Psoas muscle (tissue), 8 donors: ENCODE measurements around the gene UBL5. TPM values are rescaled to one million over a fixed set of nuclear protein-coding genes. Genes with fewer than 3 reads are reported as not detected.

Source experiments
- ATAC-seq, 4 donors: fragments of 200-7000 bp; cut with Tn5 transposase; one replicate each; pipeline ENCODE4 v1.9.1; 2020; ENCODE audit warnings: moderate library complexity in 3 of 4, mild to moderate bottlenecking in 2 of 4
- DNase-seq, 2 donors: peaks; one replicate each; pipeline ENCODE4 v3.0.0-alpha.2; 2020
- H3K27ac ChIP-seq: fragments of 200-600 bp; one replicate; pipeline ENCODE4 v1.8.0; 2022
- H3K27me3 ChIP-seq, 3 donors: fragments of 200-600 bp in 1 of 3; one replicate each; pipeline versions ENCODE4 v1.6.1 to v1.8.0; 2013 to 2022; ENCODE audit warnings: low read length in 2 of 3, mild to moderate bottlenecking in 2 of 3, moderate library complexity in 1 of 3; ENCODE audit not compliant: insufficient read depth in 3 of 3
- H3K36me3 ChIP-seq, 2 donors: fragments of 200-600 bp in 1 of 2; one replicate each; pipeline versions ENCODE4 v1.6.1 to v1.8.0; 2013 to 2022; ENCODE audit warnings: low read depth in 1 of 2, mild to moderate bottlenecking in 1 of 2, moderate library complexity in 1 of 2; ENCODE audit not compliant: insufficient read depth in 1 of 2
- H3K4me1 ChIP-seq: fragments of 200-600 bp; one replicate; pipeline ENCODE4 v1.8.0; 2022
- H3K4me3 ChIP-seq: fragments of 200-600 bp; one replicate; pipeline ENCODE4 v1.8.0; 2022; ENCODE audit warnings: mild to moderate bottlenecking
- H3K9me3 ChIP-seq: fragments of 200-600 bp; one replicate; pipeline ENCODE4 v1.8.0; 2022
- WGBS, 3 donors: extraction: QIAGEN DNeasy Blood & Tissue Kit; methylation state at CpG; one replicate each; pipeline versions ENCODE4 v1.1.6 to v1.1.7; 2013; 5-methylcytosine and 5-hydroxymethylcytosine counted together
- intact Hi-C, 2 donors: fragments of 100-400 bp; cut with DNase I; formaldehyde crosslinking; loops; one replicate each; pipeline versions ENCODE4 v1.11.0 to v1.14.2; 2022
- polyA plus RNA-seq, 3 donors: library from polyadenylated mRNA; stranded (reverse); fragments of 200-250 nt; gene quantifications; one replicate each; pipeline ENCODE4 v1.2.3, GENCODE V29; 2013
- total RNA-seq, 4 donors: library from RNA; stranded (reverse); fragmentation: NEBNext Ultra II Directional in 2 of 4; extraction: Animal tissue kit (Norgen Biotek cat#: 25700) in 2 of 4; gene quantifications; one replicate each; pipeline versions ENCODE4 v1.2.1 to v1.2.4, GENCODE V29; 2021 to 2023
- TF ChIP-seq, protein P1 (sequence below): fragments of 200-600 bp; IDR thresholded peaks from one replicate; pipeline ENCODE4 v1.8.0; 2022; ENCODE audit warnings: antibody characterized with exemption
- donor health status: healthy with polysubstance abuse.
- donor health status: DM: no; HTN: no; CAD: no; lungs with moderate emphysema.
- donor health status: Bipolar disorder and iron deficiency.
- donor health status: healthy.
- donor health status: DM: yes; HTN: yes; CAD: no.
- donor health status: DM: no; HTN: no; CAD: no.
- donor health status: DM: no; HTN: no; CAD: no.
- donor health status: DM: yes; HTN: yes; CAD: no.

The UBL5 gene
- total and polyA plus RNA-seq, 7 donors, result 262 to 659 (median 368) TPM

DNA sequence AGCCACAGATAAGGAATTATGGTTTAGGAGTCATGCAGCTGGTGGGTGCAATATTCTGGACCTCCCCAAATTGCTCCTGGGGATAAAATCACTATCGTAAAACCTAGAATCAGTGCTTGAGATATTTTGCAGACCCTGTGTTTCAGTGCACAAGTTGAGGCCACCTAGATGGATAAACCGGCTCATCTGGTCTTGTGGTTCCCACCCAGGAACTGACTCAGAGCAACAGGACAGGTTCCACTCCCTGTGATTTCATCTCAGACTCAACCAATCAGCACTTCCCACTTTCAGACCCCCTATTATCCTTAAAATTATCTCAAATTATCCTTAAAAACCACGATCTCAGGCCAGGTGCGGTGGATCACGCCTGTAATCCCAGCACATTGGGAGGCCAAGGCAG is 29.8 kb upstream of the UBL5 start:
- TF ChIP-seq, protein P1, sequence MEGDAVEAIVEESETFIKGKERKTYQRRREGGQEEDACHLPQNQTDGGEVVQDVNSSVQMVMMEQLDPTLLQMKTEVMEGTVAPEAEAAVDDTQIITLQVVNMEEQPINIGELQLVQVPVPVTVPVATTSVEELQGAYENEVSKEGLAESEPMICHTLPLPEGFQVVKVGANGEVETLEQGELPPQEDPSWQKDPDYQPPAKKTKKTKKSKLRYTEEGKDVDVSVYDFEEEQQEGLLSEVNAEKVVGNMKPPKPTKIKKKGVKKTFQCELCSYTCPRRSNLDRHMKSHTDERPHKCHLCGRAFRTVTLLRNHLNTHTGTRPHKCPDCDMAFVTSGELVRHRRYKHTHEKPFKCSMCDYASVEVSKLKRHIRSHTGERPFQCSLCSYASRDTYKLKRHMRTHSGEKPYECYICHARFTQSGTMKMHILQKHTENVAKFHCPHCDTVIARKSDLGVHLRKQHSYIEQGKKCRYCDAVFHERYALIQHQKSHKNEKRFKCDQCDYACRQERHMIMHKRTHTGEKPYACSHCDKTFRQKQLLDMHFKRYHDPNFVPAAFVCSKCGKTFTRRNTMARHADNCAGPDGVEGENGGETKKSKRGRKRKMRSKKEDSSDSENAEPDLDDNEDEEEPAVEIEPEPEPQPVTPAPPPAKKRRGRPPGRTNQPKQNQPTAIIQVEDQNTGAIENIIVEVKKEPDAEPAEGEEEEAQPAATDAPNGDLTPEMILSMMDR, result no peak
- Histone ChIP-seq H3K27me3 (peaks cover 0 to 5% (median 0%) of the 10 kb centered on the region in 3 donors), H3K27ac (no peak overlapping the region), H3K4me3 (no peak overlapping the region), H3K36me3 (no peaks in the 10 kb centered on the region), H3K9me3 (no peaks in the 10 kb centered on the region), H3K4me1 (no peaks in the 10 kb centered on the region)
- 80 to 87% (median 85%) methylated on average over 5 of the region's 5 CpGs for WGBS, 3 donors
- ATAC-seq (no peak), DNase-seq (no peak)
- intact Hi-C loops, result loop anchor here (2.0 to 5.0 kb wide), 5 partner anchors 211 to 661 kb away; partner anchors contain the start of gene ZNF266 (in 1 of the 2)

DNA sequence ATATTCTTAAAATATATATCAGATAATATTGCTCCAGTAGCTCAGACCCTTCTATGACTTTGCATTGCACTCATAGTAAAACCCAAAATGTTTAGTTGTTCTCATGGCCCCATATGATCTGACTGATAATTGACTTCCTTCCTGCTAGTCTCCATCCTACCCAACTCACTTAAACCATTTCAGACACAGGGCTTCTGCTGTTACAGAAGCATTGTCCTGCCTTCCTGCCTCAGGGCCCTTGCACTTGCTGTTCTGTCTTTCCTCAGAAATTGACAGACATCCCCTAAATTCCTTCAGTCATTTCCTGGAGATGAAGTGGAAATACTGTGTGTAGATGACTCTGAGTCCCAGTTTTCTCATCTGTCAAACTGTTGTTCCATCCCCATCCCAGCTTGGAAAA is 28.6 kb upstream of the UBL5 start:
- DNase-seq, result no peak
- TF ChIP-seq, protein P1, result no peak
- ATAC-seq, result no peak
- Histone ChIP-seq H3K9me3 (no peaks in the 10 kb centered on the region), H3K27me3 (no peaks in the 10 kb centered on the region), H3K36me3 (no peaks in the 10 kb centered on the region), H3K4me1 (no peaks in the 10 kb centered on the region), H3K4me3 (no peak overlapping the region), H3K27ac (no peak overlapping the region)
- intact Hi-C loops, result loop anchor here (5.0 kb wide), 3 partner anchors 362 to 662 kb away; partner anchors contain the start of gene ZNF266 (in 1 of the 2)

DNA sequence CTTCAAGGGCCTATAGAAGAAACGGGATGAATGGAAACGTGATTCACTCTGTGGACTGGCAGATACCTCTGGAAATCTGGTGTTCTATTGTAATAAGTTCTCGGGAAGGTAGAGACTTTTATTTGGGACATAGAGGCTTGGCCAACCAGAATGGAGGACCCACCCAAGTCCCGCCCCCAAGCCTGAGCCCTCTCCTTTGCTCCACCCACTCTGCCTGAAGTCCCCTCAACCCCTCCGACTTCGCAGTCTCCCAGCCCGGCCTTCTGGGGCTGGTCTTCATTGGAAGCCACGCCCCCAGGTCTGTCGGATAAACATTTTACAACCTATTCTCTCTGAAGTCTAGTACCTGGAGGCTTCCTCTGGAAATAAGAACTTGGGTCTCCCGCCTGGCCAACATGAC is 25.7 kb upstream of the UBL5 start:
- DNase-seq, result no peak
- Histone ChIP-seq H3K36me3 (peaks cover 0 to 12% of the 10 kb centered on the region in 2 donors), H3K4me3 (no peak overlapping the region), H3K4me1 (no peaks in the 10 kb centered on the region), H3K9me3 (no peaks in the 10 kb centered on the region), H3K27ac (no peak overlapping the region), H3K27me3 (no peaks in the 10 kb centered on the region)
- TF ChIP-seq, protein P1, result no peak
- intact Hi-C loops, result no loop called here
- 87 to 91% (median 88%) methylated on average over 10 of the region's 10 CpGs for WGBS, 3 donors
- ATAC-seq, result no peak

DNA sequence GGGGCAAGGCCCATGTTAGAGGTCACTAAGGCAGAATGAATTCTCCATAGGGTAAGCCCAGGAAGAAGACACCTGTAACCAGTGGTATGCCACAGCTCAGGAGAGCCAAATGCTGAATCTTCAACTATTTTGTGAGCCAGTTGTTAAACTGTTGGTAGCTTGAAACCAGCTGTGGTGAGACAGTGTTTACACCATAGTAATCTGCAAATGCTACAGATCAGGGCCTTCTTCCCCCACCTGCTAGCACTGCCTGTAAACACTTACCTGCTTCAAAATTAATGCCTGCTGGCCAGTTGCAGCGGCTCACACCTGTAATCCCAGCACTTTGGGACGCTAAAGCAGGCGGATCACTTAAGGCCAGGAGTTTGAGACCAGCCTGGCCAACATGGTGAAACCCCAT is 20.9 kb upstream of the UBL5 start:
- Histone ChIP-seq H3K36me3 (peaks cover 0 to 57% of the 10 kb centered on the region in 2 donors), H3K9me3 (no peaks in the 10 kb centered on the region), H3K4me1 (no peaks in the 10 kb centered on the region), H3K27ac (no peak overlapping the region), H3K27me3 (no peaks in the 10 kb centered on the region), H3K4me3 (no peak overlapping the region)
- TF ChIP-seq, protein P1, result no peak
- 89 to 95% (median 93%) methylated on average over 3 of the region's 3 CpGs for WGBS, 3 donors
- intact Hi-C loops, result no loop called here
- DNase-seq, result no peak
- ATAC-seq, result no peak
